Activated B cell treated with CpG ODN at 0.5 μM for 24 hours (primary cell): Measurements from ENCODE around the gene MAEL. TPM values are rescaled to one million over a fixed set of nuclear protein-coding genes. Genes with fewer than 3 reads are reported as not detected.

Experiments
- ATAC-seq: fragments of 200-7000 bp; cut with Tn5 transposase; one replicate; pipeline ENCODE4 v1.10.0; 2021; ENCODE audit warnings: low read depth, mild to moderate bottlenecking, moderate library complexity
- CTCF ChIA-PET: fragments of 350-600 bp; sonication (Branson Sonifier 250); formaldehyde crosslinking; loops from one replicate; lab custom pipeline; 2021; ENCODE audit warnings: antibody characterized with exemption; lab: Charles Lee
- POLR2A ChIA-PET: fragments of 350-600 bp; sonication (Branson Sonifier 250); formaldehyde crosslinking; loops from one replicate; lab custom pipeline; 2021; ENCODE audit warnings: antibody characterized with exemption; lab: Charles Lee
- DNase-seq: peaks from one replicate; pipeline ENCODE4 v3.0.0; 2022
- H3K27ac Mint-ChIP-seq: one replicate; pipeline ENCODE4 v1.8.0; 2020; ENCODE audit warnings: mixed read lengths
- H3K27me3 Mint-ChIP-seq: one replicate; pipeline ENCODE4 v1.8.0; 2021; ENCODE audit warnings: mixed read lengths
- H3K36me3 Mint-ChIP-seq: one replicate; pipeline ENCODE4 v1.8.0; 2021; ENCODE audit warnings: low read depth, mixed read lengths
- H3K4me1 Mint-ChIP-seq: one replicate; pipeline ENCODE4 v1.8.0; 2021; ENCODE audit warnings: mixed read lengths
- H3K4me3 Mint-ChIP-seq: one replicate; pipeline ENCODE4 v1.8.0; 2020; ENCODE audit warnings: mild to moderate bottlenecking, mixed read lengths
- H3K9me3 Mint-ChIP-seq: one replicate; pipeline ENCODE4 v1.8.0; 2020; ENCODE audit warnings: mixed read lengths
- intact Hi-C: fragments of 100-400 bp; cut with micrococcal nuclease; formaldehyde crosslinking; loops from one replicate; pipeline ENCODE4 v1.15.1; 2024
- total RNA-seq: library from RNA; stranded (reverse); gene quantifications from 2 replicates; pipeline ENCODE4 v1.2.3, GENCODE V29; 2022
- TF ChIP-seq, protein P1 (sequence below): fragments of 200-600 bp; IDR thresholded peaks from one replicate; pipeline ENCODE4 v1.8.0; 2022; ENCODE audit warnings: antibody characterized with exemption, mild to moderate bottlenecking

The MAEL gene
- total RNA-seq, 1 donor from 2014 or later = not detected

DNA sequence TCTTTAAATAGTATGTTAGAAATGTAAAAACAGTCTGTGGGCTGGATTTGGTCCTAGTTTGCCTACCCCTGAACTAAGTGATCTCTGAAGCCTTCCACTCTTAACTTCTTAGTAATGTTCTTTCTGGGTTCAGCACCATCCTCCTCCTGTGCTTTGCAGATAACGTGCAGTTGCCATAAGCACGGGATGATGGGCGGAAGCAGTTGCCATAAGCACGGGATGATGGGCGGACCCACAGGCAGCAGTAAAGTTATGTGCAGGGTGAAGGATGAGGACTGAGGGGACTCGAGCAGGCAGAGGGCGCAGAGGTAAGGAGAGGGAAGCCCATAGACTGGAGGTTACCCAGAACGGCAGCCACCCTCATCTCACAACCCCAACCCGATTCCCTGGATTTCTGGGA is 75.5 kb downstream of the MAEL start:
- ATAC-seq (no peak), DNase-seq (no peak)
- CTCF ChIA-PET = interaction anchor here (1.4 to 16.9 kb wide), 4 partner anchors 60 to 490 kb away, joined by 6 to 700 read pairs (median 8); partner anchors contain the start of gene CREG1
- H3K4me1 Mint-ChIP-seq = no peaks in the 10 kb centered on the region
- no peaks in the 10 kb centered on the region for H3K9me3 Mint-ChIP-seq
- H3K27me3 Mint-ChIP-seq = no peaks in the 10 kb centered on the region
- POLR2A ChIA-PET = no interaction called here
- intact Hi-C loops = no loop called here
- H3K36me3 Mint-ChIP-seq = no peaks in the 10 kb centered on the region
- no peak overlapping the region for H3K27ac Mint-ChIP-seq
- no peak overlapping the region for H3K4me3 Mint-ChIP-seq
- TF ChIP-seq, protein P1, sequence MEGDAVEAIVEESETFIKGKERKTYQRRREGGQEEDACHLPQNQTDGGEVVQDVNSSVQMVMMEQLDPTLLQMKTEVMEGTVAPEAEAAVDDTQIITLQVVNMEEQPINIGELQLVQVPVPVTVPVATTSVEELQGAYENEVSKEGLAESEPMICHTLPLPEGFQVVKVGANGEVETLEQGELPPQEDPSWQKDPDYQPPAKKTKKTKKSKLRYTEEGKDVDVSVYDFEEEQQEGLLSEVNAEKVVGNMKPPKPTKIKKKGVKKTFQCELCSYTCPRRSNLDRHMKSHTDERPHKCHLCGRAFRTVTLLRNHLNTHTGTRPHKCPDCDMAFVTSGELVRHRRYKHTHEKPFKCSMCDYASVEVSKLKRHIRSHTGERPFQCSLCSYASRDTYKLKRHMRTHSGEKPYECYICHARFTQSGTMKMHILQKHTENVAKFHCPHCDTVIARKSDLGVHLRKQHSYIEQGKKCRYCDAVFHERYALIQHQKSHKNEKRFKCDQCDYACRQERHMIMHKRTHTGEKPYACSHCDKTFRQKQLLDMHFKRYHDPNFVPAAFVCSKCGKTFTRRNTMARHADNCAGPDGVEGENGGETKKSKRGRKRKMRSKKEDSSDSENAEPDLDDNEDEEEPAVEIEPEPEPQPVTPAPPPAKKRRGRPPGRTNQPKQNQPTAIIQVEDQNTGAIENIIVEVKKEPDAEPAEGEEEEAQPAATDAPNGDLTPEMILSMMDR = no peak

DNA sequence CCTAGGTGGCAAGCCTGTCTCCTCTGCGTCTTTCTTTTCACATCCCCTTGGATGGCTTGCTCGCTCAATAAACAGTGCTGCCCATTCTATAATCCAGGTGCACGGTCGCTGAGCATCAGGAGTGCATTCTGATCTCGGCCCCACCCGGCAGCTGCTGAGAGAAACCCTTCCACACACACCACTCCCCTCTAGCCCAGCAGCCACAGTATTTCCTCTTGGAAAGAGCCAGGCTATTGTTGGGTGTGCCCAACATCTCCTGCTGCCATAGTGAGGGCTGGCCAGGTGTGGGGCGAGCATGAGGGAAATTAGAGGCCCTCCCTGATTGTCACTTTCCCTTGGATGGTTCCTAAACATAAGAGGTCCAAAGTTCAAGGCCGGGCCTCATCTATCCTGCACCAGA is 76.4 kb downstream of the MAEL start:
- POLR2A ChIA-PET = interaction anchor here (1.2 kb wide), 1 partner anchor 156 kb away, joined by 3 read pairs; no protein-coding TSS in a partner anchor
- ATAC-seq (no peak), DNase-seq (no peak)
- Mint-ChIP-seq H3K9me3 (no peaks in the 10 kb centered on the region), H3K27me3 (no peaks in the 10 kb centered on the region), H3K36me3 (no peaks in the 10 kb centered on the region), H3K4me3 (no peak overlapping the region), H3K27ac (no peak overlapping the region), H3K4me1 (no peaks in the 10 kb centered on the region)
- intact Hi-C loops = no loop called here
- CTCF ChIA-PET = interaction anchor here (1.3 to 16.9 kb wide), 5 partner anchors 59 to 489 kb away, joined by 4 to 700 read pairs (median 6); partner anchors contain the start of gene CREG1
- TF ChIP-seq, protein P1 = no peak

DNA sequence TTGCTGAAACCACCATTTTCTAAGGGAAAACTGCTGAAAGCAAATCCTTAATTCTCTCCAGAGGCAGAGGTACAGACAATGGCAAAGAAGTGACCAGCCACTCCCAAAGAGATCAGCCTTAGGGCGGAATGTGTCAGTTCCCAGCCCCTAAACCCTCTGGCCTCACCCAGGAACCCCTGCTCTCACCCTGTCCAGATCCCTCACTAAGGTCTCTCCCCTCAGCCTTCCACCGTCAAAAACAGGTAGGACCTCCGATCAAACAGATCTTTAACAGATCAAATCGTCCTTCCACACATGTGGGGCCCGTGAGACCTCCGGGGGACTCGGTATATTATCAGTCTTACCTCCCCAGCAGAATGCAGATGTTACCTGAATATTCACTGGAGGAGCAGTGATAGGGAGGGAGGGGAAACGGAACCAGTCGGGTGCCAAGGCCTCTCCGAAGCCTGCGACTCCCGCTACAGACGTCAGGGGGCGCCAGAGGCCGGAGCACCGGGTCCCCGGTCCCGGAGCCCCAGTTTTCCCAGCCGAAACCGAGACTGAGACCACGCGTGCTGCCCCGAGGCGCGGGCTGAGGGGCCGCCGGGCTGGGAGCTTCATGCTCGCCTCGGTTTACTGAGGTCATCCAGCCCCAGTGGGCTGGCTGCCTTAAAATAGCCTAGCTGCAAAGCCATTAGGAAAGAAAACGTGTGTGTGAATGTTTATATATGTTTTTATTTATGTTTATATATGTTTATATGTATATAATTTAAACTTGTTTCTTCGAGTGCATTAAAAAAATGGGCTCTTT is 77.4 kb downstream of the MAEL start:
- H3K27ac Mint-ChIP-seq = no peak overlapping the region
- intact Hi-C loops = loop anchor here (1.0 to 2.0 kb wide), 8 partner anchors 58 to 490 kb away; partner anchors contain the start of gene POU2F1
- H3K36me3 Mint-ChIP-seq = no peaks in the 10 kb centered on the region
- TF ChIP-seq, protein P1 = peak; percentile 70
- no peak overlapping the region for H3K4me3 Mint-ChIP-seq
- H3K27me3 Mint-ChIP-seq = no peaks in the 10 kb centered on the region
- ChIA-PET POLR2A (no interaction called here), CTCF (interaction anchor here (0.6 to 16.9 kb wide), 16 partner anchors 49 to 488 kb away, joined by 3 to 700 read pairs (median 4); partner anchors contain the start of genes CREG1 and POU2F1)
- H3K4me1 Mint-ChIP-seq = no peaks in the 10 kb centered on the region
- DNase-seq (peak; percentile 76), ATAC-seq (peak; percentile 94)
- H3K9me3 Mint-ChIP-seq = no peaks in the 10 kb centered on the region

DNA sequence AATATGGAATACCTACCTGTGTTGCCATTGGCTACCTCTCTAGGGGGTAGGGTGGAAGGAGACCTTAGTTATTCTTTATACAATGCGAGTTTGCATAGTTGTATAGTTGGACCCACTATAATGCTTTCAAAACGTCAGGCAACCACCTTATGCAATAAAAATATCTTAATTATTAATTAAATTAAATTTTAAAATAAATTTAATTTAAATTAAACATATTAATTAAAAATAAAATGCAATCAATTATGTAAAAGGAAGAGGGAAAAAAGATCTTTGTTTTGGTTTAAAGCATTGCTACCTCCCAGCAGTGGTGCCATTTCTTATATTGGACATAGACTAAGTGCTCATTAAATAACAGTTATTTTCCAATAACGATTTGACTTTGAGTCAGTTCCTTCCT is 78.8 kb downstream of the MAEL start:
- Mint-ChIP-seq H3K27me3 (no peaks in the 10 kb centered on the region), H3K27ac (no peak overlapping the region), H3K4me1 (no peaks in the 10 kb centered on the region), H3K4me3 (no peak overlapping the region), H3K36me3 (no peaks in the 10 kb centered on the region), H3K9me3 (no peaks in the 10 kb centered on the region)
- CTCF ChIA-PET = no interaction called here
- TF ChIP-seq, protein P1 = no peak
- intact Hi-C loops = loop anchor here (1.0 to 2.0 kb wide), 3 partner anchors 199 to 333 kb away; no protein-coding TSS in a partner anchor
- no peak for ATAC-seq
- POLR2A ChIA-PET = no interaction called here
- no peak for DNase-seq

DNA sequence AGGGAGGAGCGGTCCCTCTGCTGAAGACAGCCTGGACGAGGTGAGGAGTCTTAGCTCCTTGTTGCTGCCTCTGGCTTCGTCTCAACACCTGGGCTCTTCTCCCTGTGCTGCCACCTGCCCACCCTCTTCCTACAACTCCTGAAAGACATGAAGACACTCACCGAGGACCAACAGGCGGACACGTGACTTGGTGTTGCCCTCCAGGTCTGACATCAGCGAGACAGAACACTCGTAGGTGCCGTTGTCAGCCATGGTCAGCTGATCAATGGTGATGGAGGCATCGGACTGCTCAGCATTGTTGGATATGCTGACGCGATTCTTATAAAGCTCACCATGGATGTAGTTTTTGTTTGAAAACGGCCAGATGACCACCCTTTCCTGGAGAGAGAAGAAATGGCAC is 79.7 kb downstream of the MAEL start:
- H3K4me1 Mint-ChIP-seq = no peaks in the 10 kb centered on the region
- TF ChIP-seq, protein P1 = no peak
- H3K27me3 Mint-ChIP-seq = no peaks in the 10 kb centered on the region
- no peaks in the 10 kb centered on the region for H3K9me3 Mint-ChIP-seq
- ATAC-seq (no peak), DNase-seq (no peak)
- no peaks in the 10 kb centered on the region for H3K36me3 Mint-ChIP-seq
- ChIA-PET POLR2A (no interaction called here), CTCF (interaction anchor here (1.0 to 1.2 kb wide), 2 partner anchors 9 to 152 kb away, joined by 5 read pairs; partner anchors contain the start of gene POU2F1)
- intact Hi-C loops = no loop called here
- H3K27ac Mint-ChIP-seq = no peak overlapping the region
- H3K4me3 Mint-ChIP-seq = no peak overlapping the region
